GM19238 (cell line): ENCODE data around the gene APBB2.

Experiments
- DNase-seq: peaks from one replicate; pipeline ENCODE4 v3.0.0; 2011; ENCODE audit warnings: low spot score; ENCODE audit not compliant: insufficient read length

APBB2 gene

DNA sequence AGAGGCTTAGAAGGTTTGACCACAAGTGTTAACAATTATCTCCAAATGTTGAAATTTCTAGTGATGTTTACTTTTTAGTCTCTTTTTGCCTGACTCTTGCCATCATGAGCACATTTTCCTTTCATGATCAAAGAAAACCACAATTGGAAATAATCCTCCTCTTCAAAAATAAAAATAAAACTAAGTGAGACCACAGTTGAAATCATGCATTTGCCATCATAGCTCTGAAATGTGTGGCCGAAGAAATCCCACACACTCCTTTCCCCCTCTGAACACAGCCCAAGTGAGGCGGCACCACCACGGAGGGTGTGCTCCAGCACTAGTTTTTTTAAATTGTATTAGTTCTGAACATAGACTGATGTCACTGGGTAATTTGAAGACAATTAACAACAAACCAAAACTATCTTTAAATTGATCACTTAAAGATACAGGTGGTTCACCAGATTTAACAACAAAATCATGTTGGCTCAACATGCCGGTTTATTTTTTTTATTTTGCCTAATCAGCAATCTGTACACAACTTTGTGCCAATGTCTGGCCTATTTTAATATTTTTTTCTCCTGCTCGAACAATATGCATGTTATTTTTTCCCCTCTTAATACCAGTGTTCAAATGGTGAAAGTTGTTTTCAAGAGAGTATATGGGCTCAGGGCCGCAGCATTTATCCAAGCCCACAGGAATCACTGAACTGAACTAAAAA is 17.6 kb downstream of the APBB2 start:
- DNase-seq: no peak

DNA sequence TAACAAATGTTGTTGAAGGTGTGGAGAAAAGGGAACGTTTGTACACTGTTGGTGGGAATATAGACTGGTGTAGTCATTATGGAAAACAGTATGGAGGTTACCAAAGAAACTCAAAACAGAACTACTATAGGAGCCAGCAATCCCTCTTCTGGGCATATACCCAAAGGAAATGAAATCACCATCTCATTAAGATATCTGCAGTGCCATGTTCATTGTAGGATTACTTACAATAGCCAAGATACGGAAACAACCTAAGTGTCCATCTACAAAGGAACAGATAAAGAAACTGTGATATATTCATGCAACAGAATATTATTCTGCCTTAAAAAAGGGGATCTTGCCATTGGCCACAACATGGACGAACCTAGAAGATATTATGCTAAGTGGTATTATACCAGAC is 22.2 kb downstream of the APBB2 start:
- no peak for DNase-seq

DNA sequence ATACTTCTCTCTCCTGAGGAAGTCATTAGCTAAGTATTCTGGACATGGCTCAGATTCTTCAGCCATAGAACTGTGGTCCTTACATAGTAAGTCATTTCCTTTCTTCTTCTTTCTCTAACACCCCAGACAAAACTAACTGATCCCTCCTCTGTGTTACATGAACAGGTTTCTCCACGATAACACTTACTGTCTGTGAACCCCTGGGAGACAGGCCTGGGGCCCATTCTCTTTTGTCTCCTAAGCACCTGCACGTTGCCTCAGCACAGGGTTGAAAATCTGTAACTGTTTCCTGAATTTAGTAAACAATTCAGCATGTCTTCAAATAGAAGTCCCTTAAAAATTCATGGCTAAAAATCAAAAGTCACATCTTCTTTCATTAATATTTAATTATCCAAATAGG is 24.7 kb downstream of the APBB2 start:
- DNase-seq: no peak

- DNase-seq: no peak
Observed at GRCh38 chr4:41189076-41189475, 25.3 kb downstream of the APBB2 start.

GRCh38 chr4:41185614-41186592 is 28.4 kb downstream of the APBB2 start:
- DNase-seq: no peak

GRCh38 chr4:41184009-41184408 is 30.3 kb downstream of the APBB2 start:
- no peak for DNase-seq

GRCh38 chr4:41183021-41183553 is 31.3 kb downstream of the APBB2 start:
- no peak for DNase-seq

- DNase-seq: no peak
Observed at GRCh38 chr4:41181037-41181436, 33.3 kb downstream of the APBB2 start.

DNA sequence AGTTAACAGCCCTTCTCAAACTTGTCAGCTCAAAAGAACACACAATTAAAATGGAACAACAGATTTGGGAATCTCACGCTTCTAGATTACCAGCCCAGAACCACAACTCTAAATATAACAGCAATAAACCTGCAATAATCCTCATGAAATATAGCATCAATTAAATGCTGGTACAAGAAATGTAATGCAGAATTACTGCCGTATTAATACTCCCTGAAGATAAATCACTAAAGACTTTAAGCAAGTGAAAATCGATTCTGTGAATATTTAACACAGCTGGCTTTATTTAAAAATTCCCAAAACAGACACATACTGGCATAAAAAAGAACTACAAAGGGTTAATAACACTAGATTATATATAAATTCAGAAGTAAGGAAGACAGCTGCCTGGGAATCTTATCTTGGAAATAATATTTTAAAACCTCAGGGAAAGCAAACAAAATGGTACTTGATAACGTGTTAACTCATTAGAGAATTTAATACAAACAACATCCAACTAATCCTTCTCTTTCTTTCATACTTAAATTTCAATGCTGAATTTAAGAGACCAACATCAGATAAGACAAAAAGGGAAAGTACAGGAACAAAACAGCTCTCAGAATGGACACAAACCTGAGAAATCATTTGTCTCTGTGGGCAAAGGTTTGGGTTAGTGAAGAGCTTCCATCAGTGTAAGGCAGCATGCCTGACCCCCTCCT is 34.7 kb downstream of the APBB2 start:
- DNase-seq: no peak

- DNase-seq: no peak
Observed at GRCh38 chr4:41178372-41179370, 35.7 kb downstream of the APBB2 start.

GRCh38 chr4:41177016-41177415 is 37.3 kb downstream of the APBB2 start:
- DNase-seq: no peak

GRCh38 chr4:41176340-41176739 is 38.0 kb downstream of the APBB2 start:
- no peak for DNase-seq

DNA sequence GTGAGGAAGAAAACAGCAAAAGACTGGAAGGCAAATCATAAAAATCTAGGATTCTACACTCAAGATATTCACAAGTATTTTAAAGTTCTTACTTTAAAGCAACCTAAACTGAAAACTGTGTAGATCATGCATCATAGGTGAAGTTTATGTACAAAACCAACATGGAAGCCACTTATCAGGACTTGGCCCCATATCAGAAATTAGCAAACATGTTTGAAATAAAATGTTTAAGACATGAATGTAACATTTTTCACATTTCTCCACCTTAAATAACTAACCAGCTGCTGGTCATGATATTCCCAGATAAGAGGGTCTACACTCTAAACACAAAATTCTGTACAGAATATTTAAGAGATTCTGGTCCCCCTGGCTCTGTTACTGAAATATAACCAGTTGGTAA is 38.5 kb downstream of the APBB2 start:
- no peak for DNase-seq

- no peak for DNase-seq
Observed at GRCh38 chr4:41174444-41174843, 39.9 kb downstream of the APBB2 start.

DNA sequence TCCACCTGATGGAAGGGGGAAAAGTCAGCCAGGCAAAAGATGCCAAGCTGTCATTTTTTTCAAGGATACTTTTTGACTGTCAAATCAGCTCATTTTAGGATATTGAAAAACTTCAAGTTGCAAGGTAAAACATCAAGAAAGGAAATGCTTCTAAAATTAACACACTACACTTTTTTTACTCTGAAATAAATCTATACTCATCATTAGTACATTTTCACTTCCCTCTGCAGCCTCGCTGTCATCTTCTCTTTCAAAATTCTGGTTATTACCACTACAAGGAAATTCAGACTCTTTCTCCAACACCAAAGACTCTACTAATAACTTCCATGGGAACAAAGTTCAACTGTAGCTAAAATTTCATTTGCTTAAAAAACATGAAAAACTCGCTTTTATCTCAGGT is 41.6 kb downstream of the APBB2 start:
- DNase-seq: no peak

GRCh38 chr4:41169256-41169800 is 45.0 kb downstream of the APBB2 start:
- no peak for DNase-seq

DNA sequence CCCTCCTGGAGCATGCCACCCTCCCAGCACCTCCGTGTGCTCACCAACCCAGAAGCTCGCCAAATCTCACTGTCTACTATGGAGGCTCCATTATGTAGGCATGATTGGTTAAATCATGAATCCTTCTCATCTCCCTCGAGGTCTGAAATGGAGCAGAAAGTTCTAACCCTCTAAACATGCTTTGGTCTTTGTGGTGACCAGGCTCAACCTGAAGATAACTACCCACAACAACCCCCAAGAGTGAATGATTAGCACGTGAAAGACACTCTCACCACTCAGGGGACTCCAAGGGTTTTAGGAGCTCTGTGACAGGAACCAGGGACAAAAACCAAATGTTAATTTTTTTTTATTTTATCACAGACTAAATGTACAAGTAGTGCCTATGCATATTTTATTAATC is 47.2 kb downstream of the APBB2 start:
- no peak for DNase-seq

DNA sequence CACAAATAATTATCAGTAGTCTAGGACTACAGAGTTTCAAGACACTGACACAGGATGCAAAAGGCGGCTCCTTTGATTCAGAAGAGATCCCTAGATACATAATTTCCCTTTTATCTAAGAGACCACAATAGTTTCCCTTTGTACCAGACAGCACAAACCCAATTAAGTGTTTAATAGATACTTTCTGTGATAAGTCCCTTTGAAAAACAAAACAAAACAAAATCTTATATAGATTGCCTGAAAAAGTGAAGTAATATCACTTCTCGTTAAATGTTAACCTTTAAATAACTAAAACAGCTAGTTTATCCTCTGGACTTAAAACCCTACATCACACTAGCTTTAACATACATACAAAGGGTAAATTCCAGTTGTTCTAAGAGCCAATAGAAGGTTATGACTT is 49.9 kb downstream of the APBB2 start:
- no peak for DNase-seq

- DNase-seq: no peak
Observed at GRCh38 chr4:41161355-41161754, 53.0 kb downstream of the APBB2 start.

DNA sequence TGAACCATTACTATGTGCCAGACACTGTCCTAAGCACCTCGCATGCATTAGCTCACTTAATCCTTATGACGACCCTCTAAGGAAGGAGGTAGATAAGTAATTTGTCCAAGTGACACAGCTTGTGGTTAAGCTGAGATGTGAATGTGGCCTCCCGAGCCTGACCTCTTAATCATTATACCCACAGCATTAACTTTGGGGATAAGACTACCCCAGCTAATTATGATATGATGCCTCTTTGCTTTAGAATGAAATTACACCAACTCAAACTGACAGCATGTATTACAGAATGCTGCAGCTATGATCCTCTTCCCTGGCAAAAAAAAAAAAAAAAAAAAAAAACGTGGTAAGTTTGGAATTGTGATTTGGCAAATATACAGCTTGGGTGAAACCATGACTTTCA is 53.5 kb downstream of the APBB2 start:
- DNase-seq: no peak
